Uterus (tissue), 4 donors: ENCODE results near the gene TMEM121. TPM values are rescaled to one million over a fixed set of nuclear protein-coding genes. Genes with fewer than 3 reads are reported as not detected.
"Not testable (repeated sequence)": the region's sequence is repeated elsewhere in the genome, so short reads cannot be mapped to it uniquely, and the experiment has no call there.

ENCODE experiments used
- DNase-seq, 2 donors: peaks; one replicate each; pipeline ENCODE4 v3.0.0-alpha.2; 2019 to 2020
- H3K27ac ChIP-seq, 2 donors: fragments of 200-600 bp; sonication (generic); 1 replicate in 1 of 2; 2 replicates in 1 of 2; pipeline ENCODE4 v1.5.1; 2016 to 2018
- H3K27me3 ChIP-seq, 2 donors: fragments of 200-600 bp; sonication (generic); one replicate each; pipeline ENCODE4 v1.5.1; 2018 to 2019; ENCODE audit warnings: control low read depth in 1 of 2
- H3K36me3 ChIP-seq, 2 donors: fragments of 200-600 bp; sonication (generic); one replicate each; pipeline ENCODE4 v1.5.1; 2019; ENCODE audit warnings: control low read depth in 1 of 2
- H3K4me1 ChIP-seq, 2 donors: fragments of 200-600 bp; sonication (generic); one replicate each; pipeline ENCODE4 v1.5.1; 2018 to 2019; ENCODE audit warnings: control low read depth in 1 of 2
- H3K4me3 ChIP-seq, 2 donors: fragments of 200-600 bp; sonication (generic); 1 replicate in 1 of 2; 2 replicates in 1 of 2; pipeline ENCODE4 v1.5.1; 2018 to 2019; ENCODE audit warnings: mild to moderate bottlenecking in 1 of 2
- H3K9me3 ChIP-seq, 2 donors: fragments of 200-600 bp; sonication (generic); one replicate each; pipeline ENCODE4 v1.5.1; 2019; ENCODE audit warnings: control low read depth in 1 of 2
- CTCF ChIP-seq, 4 experiments: fragments of 200-600 bp in 2 of 4; fragments of 450-650 bp in 2 of 4; sonication (generic) in 2 of 4; IDR thresholded peaks; one replicate each; pipeline ENCODE4 v1.5.1; 2016 to 2019; ENCODE audit warnings: antibody characterized with exemption in 4 of 4, mild to moderate bottlenecking in 2 of 4, moderate library complexity in 1 of 4
- POLR2A ChIP-seq, 2 donors: fragments of 450-650 bp; IDR thresholded peaks; one replicate each; pipeline ENCODE4 v1.6.1; 2016; ENCODE audit warnings: antibody characterized with exemption in 2 of 2, mild to moderate bottlenecking in 1 of 2, moderate library complexity in 1 of 2
- intact Hi-C: fragments of 100-400 bp; cut with DNase I; formaldehyde crosslinking; loops from one replicate; pipeline ENCODE4 v1.15.1; 2023; ENCODE audit warnings: low total_unique reads
- total RNA-seq, 4 donors: library from RNA; depleted of rRNA in 3 of 4; stranded (reverse); fragments of >200 nt in 3 of 4; gene quantifications; one replicate each; pipeline versions ENCODE4 v1.1.0 to v1.2.4, GENCODE V29; 2014 to 2023
- donor health status: DM: yes; HTN: yes; CAD: no.

Gene TMEM121
- total RNA-seq, 4 donors from 2014 or later, result 2.0 to 42.1 (median 7.7) TPM

GRCh38 chr14:105562713-105563346 is 36.4 kb downstream of the TMEM121 start:
- Histone ChIP-seq H3K4me3 (no peak overlapping the region), H3K27ac (no peak overlapping the region), H3K36me3 (no peaks in the 10 kb centered on the region), H3K9me3 (no peaks in the 10 kb centered on the region), H3K4me1 (no peaks in the 10 kb centered on the region), H3K27me3 (no peaks in the 10 kb centered on the region)
- intact Hi-C loops, result no loop called here
- TF ChIP-seq POLR2A (IDR thresholded peaks at IDR 0.05), result no peak
- TF ChIP-seq CTCF (IDR thresholded peaks at IDR 0.05), result no peak
- DNase-seq, result no peak

GRCh38 chr14:105563347-105563737 is 37.0 kb downstream of the TMEM121 start:
- Histone ChIP-seq H3K4me1 (no peaks in the 10 kb centered on the region), H3K4me3 (no peak overlapping the region), H3K9me3 (no peaks in the 10 kb centered on the region), H3K27me3 (no peaks in the 10 kb centered on the region), H3K27ac (no peak overlapping the region), H3K36me3 (no peaks in the 10 kb centered on the region)
- intact Hi-C loops, result no loop called here
- no peak for TF ChIP-seq CTCF (IDR thresholded peaks at IDR 0.05)
- TF ChIP-seq POLR2A (IDR thresholded peaks at IDR 0.05), result no peak
- DNase-seq, result no peak

GRCh38 chr14:105564536-105564935 is 38.2 kb downstream of the TMEM121 start:
- H3K27ac ChIP-seq, H3K27me3 ChIP-seq, H3K4me1 ChIP-seq, H3K4me3 ChIP-seq, H3K9me3 ChIP-seq, DNase-seq, intact Hi-C loops, H3K36me3 ChIP-seq: not testable (repeated sequence)

- DNase-seq, H3K4me1 ChIP-seq, intact Hi-C loops: not testable (repeated sequence)
Observed at GRCh38 chr14:105565185-105565919, 39.0 kb downstream of the TMEM121 start.

GRCh38 chr14:105566248-105567163 is 40.1 kb downstream of the TMEM121 start:
- H3K27ac ChIP-seq, intact Hi-C loops, H3K4me3 ChIP-seq, H3K4me1 ChIP-seq, H3K27me3 ChIP-seq, DNase-seq, H3K36me3 ChIP-seq, H3K9me3 ChIP-seq: not testable (repeated sequence)

More at GRCh38 chr14:105565185-105565919, 39.0 kb downstream of the TMEM121 start:
- H3K27ac ChIP-seq, H3K36me3 ChIP-seq, H3K9me3 ChIP-seq, H3K27me3 ChIP-seq, H3K4me3 ChIP-seq: not testable (repeated sequence)

- DNase-seq, H3K27me3 ChIP-seq, H3K9me3 ChIP-seq, H3K4me1 ChIP-seq, intact Hi-C loops, H3K36me3 ChIP-seq, H3K4me3 ChIP-seq, H3K27ac ChIP-seq: not testable (repeated sequence)
Observed at GRCh38 chr14:105567164-105568103, 41.1 kb downstream of the TMEM121 start.

GRCh38 chr14:105568140-105568843 is 41.9 kb downstream of the TMEM121 start:
- H3K4me1 ChIP-seq, DNase-seq, intact Hi-C loops: not testable (repeated sequence)

More at GRCh38 chr14:105568140-105568843, 41.9 kb downstream of the TMEM121 start:
- H3K36me3 ChIP-seq, H3K9me3 ChIP-seq, H3K4me3 ChIP-seq, H3K27ac ChIP-seq, H3K27me3 ChIP-seq: not testable (repeated sequence)
